BJ (cell line): ENCODE measurements around the gene ZNF845. TPM values are rescaled to one million over a fixed set of nuclear protein-coding genes. Genes with fewer than 3 reads are reported as not detected.
"Not testable (repeated sequence)": the region's sequence is repeated elsewhere in the genome, so short reads cannot be mapped to it uniquely, and the experiment has no call there.

Experiments used
- CTCF ChIA-PET: fragments of 350-600 bp; formaldehyde crosslinking; extraction: SDS; loops from one replicate; lab custom pipeline; 2021; ENCODE audit warnings: antibody characterized with exemption, inconsistent platforms; lab: Yijun Ruan, JAX
- POLR2A ChIA-PET: fragments of 300-600 bp; sonication (Branson Sonifier 250); formaldehyde crosslinking; extraction: SDS; loops from one replicate; lab custom pipeline; 2021; ENCODE audit warnings: antibody characterized with exemption; lab: Charles Lee
- DNase-seq: peaks from one replicate; pipeline ENCODE4 v3.0.0-alpha.2; 2011; ENCODE audit warnings: low read depth
- H3K27me3 ChIP-seq: 2 replicates; pipeline ENCODE4 v1.6.0; 2011; ENCODE audit warnings: low read length; ENCODE audit not compliant: control insufficient read depth, insufficient read depth
- H3K36me3 ChIP-seq: 2 replicates; pipeline ENCODE4 v1.5.1; 2011; ENCODE audit warnings: low read length; ENCODE audit not compliant: control insufficient read depth, insufficient read depth
- H3K4me3 ChIP-seq: 2 replicates; pipeline ENCODE4 v1.5.1; 2011; ENCODE audit warnings: low read depth, mild to moderate bottlenecking, control low read depth, low read length
- CTCF ChIP-seq: IDR thresholded peaks from 2 replicates; pipeline ENCODE4 v1.5.1; 2011; ENCODE audit warnings: low read depth, mild to moderate bottlenecking, control low read depth, inconsistent platforms, low read length, moderate library complexity; ENCODE audit not compliant: insufficient read depth
- polyA minus RNA-seq: library from RNA; depleted of rRNA, polyadenylated mRNA; stranded (reverse); fragments of >200 nt; gene quantifications from 2 replicates; pipeline ENCODE4 v1.2.3, GENCODE V29; 2011; rRNA and poly(A)+ RNA removed
- polyA plus RNA-seq: library from polyadenylated mRNA; depleted of rRNA; stranded (reverse); fragments of >200 nt; gene quantifications from 2 replicates; pipeline ENCODE4 v1.2.3, GENCODE V29; 2011; rRNA removed

The ZNF845 gene
- polyA plus RNA-seq = 1.5 and 3.2 TPM in 2 replicates
- polyA minus RNA-seq = 3.3 TPM in 2 replicates

GRCh38 chr19:53333463-53334449, at the start of gene ZNF845:
Gene ZNF845, plus strand, starts transcription at chr19:53333749. Its CDS starts 7,559 bp downstream, at chr19:53341308.
- DNase-seq = peak; percentile 44
- Histone ChIP-seq H3K36me3 (no peaks in the 10 kb centered on the region), H3K27me3 (no peaks in the 10 kb centered on the region), H3K4me3 (peak within 1 kb of the TSS; percentile 70)
- ChIA-PET CTCF (interaction anchor here (0.6 kb wide), 1 partner anchor 138 kb away, joined by 3 read pairs; no protein-coding TSS in a partner anchor), POLR2A (no interaction called here)
- TF ChIP-seq CTCF = no peak

GRCh38 chr19:53285087-53285486, 48.5 kb upstream of the ZNF845 start:
- ChIA-PET CTCF (no interaction called here), POLR2A (no interaction called here)
- TF ChIP-seq CTCF = no peak
- no peaks in the 10 kb centered on the region for H3K27me3 ChIP-seq
- no peak overlapping the region for H3K4me3 ChIP-seq
- no peaks in the 10 kb centered on the region for H3K36me3 ChIP-seq
- DNase-seq = no peak

- Histone ChIP-seq H3K4me3 (no peak overlapping the region), H3K27me3 (no peaks in the 10 kb centered on the region), H3K36me3 (no peaks in the 10 kb centered on the region)
- CTCF ChIA-PET = interaction anchor here (0.8 kb wide), 1 partner anchor 13 kb away, joined by 3 read pairs; no protein-coding TSS in a partner anchor
- DNase-seq = no peak
- POLR2A ChIA-PET = no interaction called here
- TF ChIP-seq CTCF = no peak
Observed at GRCh38 chr19:53290758-53291549, 42.6 kb upstream of the ZNF845 start.

GRCh38 chr19:53294786-53295441, 38.6 kb upstream of the ZNF845 start:
- DNase-seq = no peak
- POLR2A ChIA-PET = no interaction called here
- CTCF ChIA-PET = no interaction called here
- H3K36me3 ChIP-seq = no peaks in the 10 kb centered on the region
- TF ChIP-seq CTCF = no peak
- no peaks in the 10 kb centered on the region for H3K27me3 ChIP-seq
- no peak overlapping the region for H3K4me3 ChIP-seq

GRCh38 chr19:53301341-53301740, 32.2 kb upstream of the ZNF845 start:
- DNase-seq, H3K4me3 ChIP-seq, H3K27me3 ChIP-seq, H3K36me3 ChIP-seq, CTCF ChIA-PET, POLR2A ChIA-PET: not testable (repeated sequence)
